Erythroblast (primary cell): Measurements from ENCODE around the gene COL6A1.

Source experiments
- GATA1 ChIP-seq: IDR thresholded peaks from 2 replicates; pipeline ENCODE4 v1.6.1; 2011; ENCODE audit warnings: low read depth, mild to moderate bottlenecking, control low read depth, low read length, moderate library complexity
- POLR2A ChIP-seq: IDR thresholded peaks from 2 replicates; pipeline ENCODE4 v1.6.1; 2011; ENCODE audit warnings: mild to moderate bottlenecking, low read length

GRCh38 chr21:45995686-45996179 lies 14.2 kb downstream of the COL6A1 start:
- TF ChIP-seq POLR2A: no peak
- TF ChIP-seq GATA1: no peak
